ENCODE results near the gene FLNC. TPM values are rescaled to one million over a fixed set of nuclear protein-coding genes. Genes with fewer than 3 reads are reported as not detected.
A peak's percentile ranks its signal among the peaks of the same experiment; 100 is the strongest.

Gene FLNC
- total and polyA plus RNA-seq, 2 donors (not counting 3 experiments of a cell fraction or from before 2014, with no cell fraction given), result 19.5 to 81.9 TPM

GRCh38 chr7:128841921-128842673 is 11.9 kb downstream of the FLNC start:
- POLR2A ChIA-PET, result interaction anchor here (1.4 kb wide), 1 partner anchor 8 kb away, joined by 4 read pairs; no protein-coding TSS in a partner anchor
- H3K4me1 ChIP-seq (ENCODE audit: control insufficient read depth, extremely low read depth, insufficient read depth, low read length), result no peaks in the 10 kb centered on the region
- H3K27me3 ChIP-seq (ENCODE audit: control insufficient read depth in 2 of 2, insufficient read depth in 2 of 2, low read length in 2 of 2), result no peaks in the 10 kb centered on the region
- BruUV-seq (replicated peaks), result no TSS peak
- intact Hi-C loops (cut with micrococcal nuclease) (loop anchor here (1.0 kb wide), 1 partner anchor 38 kb away; no protein-coding TSS in a partner anchor), dilution Hi-C loops (cut with MboI; ENCODE audit: extremely low pct_ligation_motif_present, low sequenced_read_pairs) (no loop called here)
- H3K79me2 ChIP-seq (ENCODE audit: control insufficient read depth, insufficient read depth, low read length), result no peaks in the 10 kb centered on the region
- H3K9ac ChIP-seq (replicated peaks; ENCODE audit: extremely low read depth, insufficient read depth, low read length), result no peak overlapping the region
- CTCF ChIA-PET, result interaction anchor here (0.6 to 2.0 kb wide), 18 partner anchors 10 to 110 kb away, joined by 3 to 48 read pairs (median 3); partner anchors contain the start of gene ATP6V1F
- H3K4me2 ChIP-seq (ENCODE audit: insufficient read depth, low read length), result no peak overlapping the region
- H3K27ac ChIP-seq (ENCODE audit: insufficient read depth, low read depth, low read length), result no peak overlapping the region
- TF ChIP-seq EZH2 (IDR thresholded peaks at IDR 0.05; ENCODE audit: borderline replicate concordance, low read depth, low read length, severe bottlenecking) (no peak), MAX (IDR thresholded peaks at IDR 0.05; ENCODE audit: insufficient read depth, insufficient read length) (no peak), GATA2 (IDR thresholded peaks at IDR 0.05; ENCODE audit: insufficient read depth, insufficient read length, low read depth, low read length) (no peak), FOS (IDR thresholded peaks at IDR 0.05; ENCODE audit: borderline replicate concordance, insufficient read depth, low read length) (no peak), POLR2A (IDR thresholded peaks at IDR 0.05; ENCODE audit: low read depth, low read length) (no peak), MYC (IDR thresholded peaks at IDR 0.05; ENCODE audit: low read depth, low read length) (no peak), POLR2AphosphoS5 (IDR thresholded peaks at IDR 0.05; ENCODE audit: insufficient read depth, low read depth, low read length) (no peak), CTCF (IDR thresholded peaks at IDR 0.05; ENCODE audit: extremely low read depth in 1 of 2, insufficient read depth in 1 of 2, low read depth in 1 of 2, low read length in 2 of 2) (peak; percentile 58 to 86), JUN (IDR thresholded peaks at IDR 0.05; ENCODE audit: borderline replicate concordance, insufficient read depth, insufficient read length, low read depth) (no peak)
- peaks cover 12 to 82% of the 10 kb centered on the region in 2 experiments for H3K36me3 ChIP-seq (ENCODE audit: control insufficient read depth in 2 of 2, extremely low read depth in 1 of 2, insufficient read depth in 2 of 2, low read length in 2 of 2)
- no peaks in the 10 kb centered on the region for H3K9me1 ChIP-seq (replicated peaks; ENCODE audit: control insufficient read depth, extremely low read depth, insufficient read depth, low read length)
- no peaks in the 10 kb centered on the region for H4K20me1 ChIP-seq (replicated peaks; ENCODE audit: control insufficient read depth, extremely low read depth, insufficient read depth, low read length)
- H3K9me3 ChIP-seq (replicated peaks; ENCODE audit: control insufficient read depth, insufficient read depth, low read length), result no peaks in the 10 kb centered on the region
- peak; percentile 41 for DNase-seq (ENCODE audit: low read depth, low spot score)
- H3K4me3 ChIP-seq (replicated peaks in 1 of 3; ENCODE audit: insufficient read depth in 1 of 3, low read depth in 1 of 3, low read length in 3 of 3), result no peak overlapping the region
- H2AFZ ChIP-seq (ENCODE audit: low read depth, low read length), result no peak overlapping the region
- no peak for FAIRE-seq

All from endothelial cell of umbilical vein (primary cell).